Measurements from ENCODE around the gene FN1.

DNA sequence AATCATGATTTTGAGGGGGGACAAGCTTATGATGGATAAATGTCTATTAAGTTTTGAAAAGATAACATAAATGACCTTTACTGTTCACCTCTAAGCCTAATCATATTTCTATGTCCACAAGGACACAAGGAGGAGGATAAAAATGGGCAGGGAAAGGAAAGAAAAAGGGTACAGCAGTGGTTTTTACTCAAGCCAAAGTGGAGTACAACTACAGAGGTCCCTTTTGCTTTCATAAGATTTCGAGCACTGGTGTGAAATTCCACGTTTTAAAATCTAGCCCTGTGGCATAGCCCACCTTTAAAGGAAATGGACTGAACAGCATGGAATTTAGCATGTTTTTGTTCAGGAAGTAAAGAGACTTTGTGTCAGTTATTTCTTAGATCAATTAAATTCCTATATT is 19.2 kb downstream of the FN1 start:
- TF ChIP-seq, protein P1, sequence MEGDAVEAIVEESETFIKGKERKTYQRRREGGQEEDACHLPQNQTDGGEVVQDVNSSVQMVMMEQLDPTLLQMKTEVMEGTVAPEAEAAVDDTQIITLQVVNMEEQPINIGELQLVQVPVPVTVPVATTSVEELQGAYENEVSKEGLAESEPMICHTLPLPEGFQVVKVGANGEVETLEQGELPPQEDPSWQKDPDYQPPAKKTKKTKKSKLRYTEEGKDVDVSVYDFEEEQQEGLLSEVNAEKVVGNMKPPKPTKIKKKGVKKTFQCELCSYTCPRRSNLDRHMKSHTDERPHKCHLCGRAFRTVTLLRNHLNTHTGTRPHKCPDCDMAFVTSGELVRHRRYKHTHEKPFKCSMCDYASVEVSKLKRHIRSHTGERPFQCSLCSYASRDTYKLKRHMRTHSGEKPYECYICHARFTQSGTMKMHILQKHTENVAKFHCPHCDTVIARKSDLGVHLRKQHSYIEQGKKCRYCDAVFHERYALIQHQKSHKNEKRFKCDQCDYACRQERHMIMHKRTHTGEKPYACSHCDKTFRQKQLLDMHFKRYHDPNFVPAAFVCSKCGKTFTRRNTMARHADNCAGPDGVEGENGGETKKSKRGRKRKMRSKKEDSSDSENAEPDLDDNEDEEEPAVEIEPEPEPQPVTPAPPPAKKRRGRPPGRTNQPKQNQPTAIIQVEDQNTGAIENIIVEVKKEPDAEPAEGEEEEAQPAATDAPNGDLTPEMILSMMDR (IDR thresholded peaks at IDR 0.05 in 4 of 5, conservative IDR thresholded peaks at IDR 0.05 in 1 of 5) = no peak
- TF ChIP-seq POLR2A (IDR thresholded peaks at IDR 0.05) = no peak

Measured in gastrocnemius medialis (tissue), 4 donors.